Measurements from ENCODE around the gene IGFBP6.
A peak's percentile ranks its signal among the peaks of the same experiment; 100 is the strongest.

Gene IGFBP6

GRCh38 chr12:53097564-53098353, at the start of gene IGFBP6:
TSS of gene IGFBP6 (plus strand) at chr12:53097667. CDS start at chr12:53097718, 51 bp downstream.
- peak; percentile 29 for DNase-seq

- DNase-seq: no peak
Observed at GRCh38 chr12:53048033-53048779, 49.3 kb upstream of the IGFBP6 start.

GRCh38 chr12:53048780-53049401, 48.6 kb upstream of the IGFBP6 start:
- DNase-seq: peak; percentile 66

GRCh38 chr12:53049571-53050318, 47.7 kb upstream of the IGFBP6 start, which contains the start of gene TNS2:
TSS of gene TNS2 (plus strand) at chr12:53050065. CDS start at chr12:53050186, 121 bp downstream.
- DNase-seq: peak; percentile 69

- DNase-seq: no peak
Observed at GRCh38 chr12:53050426-53051057, 46.9 kb upstream of the IGFBP6 start.

- peak; percentile 37 for DNase-seq
Observed at GRCh38 chr12:53051058-53051880, 46.2 kb upstream of the IGFBP6 start.

- no peak for DNase-seq
Observed at GRCh38 chr12:53051881-53052412, 45.5 kb upstream of the IGFBP6 start.

- peak; percentile 85 for DNase-seq
Observed at GRCh38 chr12:53052419-53053217, 44.8 kb upstream of the IGFBP6 start.

GRCh38 chr12:53053218-53054111, 44.0 kb upstream of the IGFBP6 start:
- no peak for DNase-seq

GRCh38 chr12:53054112-53054878, 43.2 kb upstream of the IGFBP6 start:
- DNase-seq: peak; percentile 88

GRCh38 chr12:53055471-53056266, 41.8 kb upstream of the IGFBP6 start:
- DNase-seq: no peak

- no peak for DNase-seq
Observed at GRCh38 chr12:53056296-53056695, 41.2 kb upstream of the IGFBP6 start.

- no peak for DNase-seq
Observed at GRCh38 chr12:53056901-53057300, 40.6 kb upstream of the IGFBP6 start.

GRCh38 chr12:53057816-53058500, 39.5 kb upstream of the IGFBP6 start:
- no peak for DNase-seq

GRCh38 chr12:53058674-53059433, 38.6 kb upstream of the IGFBP6 start:
- no peak for DNase-seq

All from fibroblast of upper back skin (primary cell).